ENCODE results near the gene IP6K3. TPM values are rescaled to one million over a fixed set of nuclear protein-coding genes. Genes with fewer than 3 reads are reported as not detected.

IP6K3 gene
- total and polyA plus RNA-seq, 2 donors (not counting 1 experiment from before 2014, with no cell fraction given) = not detected

DNA sequence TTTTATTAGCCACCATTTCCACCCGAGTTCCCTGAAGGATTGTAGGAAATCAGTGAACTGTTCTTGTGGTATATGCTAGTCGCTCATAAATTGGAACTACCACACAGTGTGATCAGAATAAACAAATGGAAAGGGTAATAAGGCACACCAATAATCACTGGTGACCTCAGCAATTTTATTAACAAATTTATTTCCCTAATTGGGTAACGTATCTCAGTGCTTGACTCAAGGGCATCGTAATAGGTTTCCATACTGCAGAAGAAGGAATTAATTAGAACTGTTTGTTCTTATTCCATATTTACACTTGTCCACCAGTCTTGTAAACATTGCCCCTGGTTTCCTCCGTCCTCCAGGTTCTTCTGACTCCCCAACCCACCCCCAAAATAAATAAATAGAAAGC lies 25.2 kb downstream of the IP6K3 start:
- TF ChIP-seq CTCF (IDR thresholded peaks at IDR 0.05) (no peak), EZH2 (IDR thresholded peaks at IDR 0.05; ENCODE audit: borderline replicate concordance, insufficient read depth, low read depth, low read length, poor library complexity, severe bottlenecking) (no peak)
- peaks cover 30% of the 10 kb centered on the region for H3K27me3 Mint-ChIP-seq
- intact Hi-C loops (cut with micrococcal nuclease) = loop anchor here (1.0 kb wide), 1 partner anchor 10 kb away; the partner anchor contains the start of gene UQCC2

DNA sequence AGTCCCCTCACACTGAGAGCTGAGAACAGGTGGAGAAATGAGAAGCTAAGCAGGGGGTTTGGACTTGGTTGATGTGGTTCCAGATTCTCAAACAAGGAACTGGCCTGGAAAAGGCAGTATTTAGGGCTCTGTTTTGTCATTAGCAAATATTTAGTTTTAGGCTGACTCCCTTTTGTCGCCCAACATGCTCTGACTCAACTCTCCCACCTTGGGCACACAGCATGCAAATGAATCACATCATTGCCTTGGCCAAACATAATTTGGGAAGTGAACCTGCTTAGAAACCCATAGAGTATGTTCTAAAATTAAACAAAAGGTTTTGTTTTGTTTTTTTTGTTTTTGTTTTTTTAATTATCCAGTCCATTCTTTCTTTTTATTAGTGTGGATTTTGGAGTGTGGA lies 25.7 kb downstream of the IP6K3 start:
- ChIA-PET CTCF (interaction anchor here (1.3 kb wide), 1 partner anchor 9 kb away, joined by 4 read pairs; the partner anchor contains the start of gene UQCC2), POLR2A (no interaction called here)
- no peak overlapping the region for H3K4me3 ChIP-seq (ENCODE audit: control extremely low read depth in 1 of 5, extremely low read depth in 1 of 5, insufficient read depth in 1 of 5, low read depth in 2 of 5, low read length in 4 of 5)
- peak; percentile 40 for DNase-seq
- no peak overlapping the region for H3K27ac ChIP-seq (ENCODE audit: low read length in 2 of 2)
- ATAC-seq (ENCODE audit: low read depth) = peak; percentile 68
- H3K9ac ChIP-seq (ENCODE audit: low read length) = no peak overlapping the region
- H2AFZ ChIP-seq (ENCODE audit: insufficient read depth, low read depth, low read length, poor library complexity, severe bottlenecking) = no peak overlapping the region
- Mint-ChIP-seq H3K27me3 (peaks cover 29% of the 10 kb centered on the region), H3K27ac (no peak overlapping the region), H3K4me1 (peaks cover 26% of the 10 kb centered on the region), H3K4me3 (peak overlapping the region; percentile 32), H3K9me3 (ENCODE audit: insufficient read depth) (no peaks in the 10 kb centered on the region)
- TF ChIP-seq EZH2 (IDR thresholded peaks at IDR 0.05; ENCODE audit: borderline replicate concordance, insufficient read depth, low read depth, low read length, poor library complexity, severe bottlenecking) (no peak), CTCF (IDR thresholded peaks at IDR 0.05) (no peak)
- H3K4me2 ChIP-seq (replicated peaks; ENCODE audit: low read depth, low read length, poor library complexity, severe bottlenecking) = peak overlapping the region; percentile 20
- no peaks in the 10 kb centered on the region for H3K36me3 ChIP-seq (replicated peaks in 1 of 2; ENCODE audit: control extremely low read depth in 1 of 2, control insufficient read depth in 1 of 2, extremely low read depth in 1 of 2, insufficient read depth in 2 of 2, low read length in 1 of 2)
- peaks cover 11 to 14% of the 10 kb centered on the region in 2 donors for H3K4me1 ChIP-seq (ENCODE audit: control insufficient read depth in 2 of 2, insufficient read depth in 2 of 2, low read length in 2 of 2)
- H4K20me1 ChIP-seq (ENCODE audit: control insufficient read depth, insufficient read depth, low read length, poor library complexity, severe bottlenecking) = no peaks in the 10 kb centered on the region
- no CpG with 5 or more reads among the region's 1 CpG for WGBS (ENCODE audit: insufficient coverage)
- H3K79me2 ChIP-seq (ENCODE audit: control insufficient read depth, insufficient read depth, low read length) = no peaks in the 10 kb centered on the region
- no peaks in the 10 kb centered on the region for H3K9me3 ChIP-seq (ENCODE audit: control extremely low read depth in 1 of 3, control insufficient read depth in 2 of 3, insufficient read depth in 1 of 3, low read length in 2 of 3)
- intact Hi-C loops (cut with micrococcal nuclease) = loop anchor here (1.0 kb wide), 1 partner anchor 10 kb away; the partner anchor contains the start of gene UQCC2
- H3K27me3 ChIP-seq (replicated peaks in 1 of 4; ENCODE audit: control extremely low read depth in 1 of 4, control insufficient read depth in 3 of 4, insufficient read depth in 4 of 4, low read length in 3 of 4) = no peaks in the 10 kb centered on the region

More for the DNA sequence above, 25.2 kb downstream of the IP6K3 start:
- ATAC-seq (ENCODE audit: low read depth) (peak; percentile 36), DNase-seq (no peak)
- H3K27ac ChIP-seq (ENCODE audit: low read length in 2 of 2) = no peak overlapping the region
- ChIA-PET CTCF (interaction anchor here (1.2 to 1.3 kb wide), 2 partner anchors 10 to 16 kb away, joined by 3 to 4 read pairs; partner anchors contain the start of gene UQCC2), POLR2A (no interaction called here)
- peak overlapping the region; percentile 29 for H3K4me3 Mint-ChIP-seq
- no peak overlapping the region for H3K9ac ChIP-seq (ENCODE audit: low read length)
- peak overlapping the region; percentile 5 for H3K27ac Mint-ChIP-seq
- H3K4me3 ChIP-seq (ENCODE audit: control extremely low read depth in 1 of 5, extremely low read depth in 1 of 5, insufficient read depth in 1 of 5, low read depth in 2 of 5, low read length in 4 of 5) = peak overlapping the region in 1 of 5 experiments; percentile 1
- no CpG with 5 or more reads among the region's 5 CpGs for WGBS (ENCODE audit: insufficient coverage)
- no peaks in the 10 kb centered on the region for H3K36me3 ChIP-seq (replicated peaks in 1 of 2; ENCODE audit: control extremely low read depth in 1 of 2, control insufficient read depth in 1 of 2, extremely low read depth in 1 of 2, insufficient read depth in 2 of 2, low read length in 1 of 2)
- H2AFZ ChIP-seq (ENCODE audit: insufficient read depth, low read depth, low read length, poor library complexity, severe bottlenecking) = no peak overlapping the region
- no peaks in the 10 kb centered on the region for H3K79me2 ChIP-seq (ENCODE audit: control insufficient read depth, insufficient read depth, low read length)
- H3K4me1 ChIP-seq (ENCODE audit: control insufficient read depth in 2 of 2, insufficient read depth in 2 of 2, low read length in 2 of 2) = peaks cover 11 to 14% of the 10 kb centered on the region in 2 donors
- no peaks in the 10 kb centered on the region for H3K9me3 ChIP-seq (ENCODE audit: control extremely low read depth in 1 of 3, control insufficient read depth in 2 of 3, insufficient read depth in 1 of 3, low read length in 2 of 3)
- peaks cover 26% of the 10 kb centered on the region for H3K4me1 Mint-ChIP-seq
- peak overlapping the region; percentile 20 for H3K4me2 ChIP-seq (replicated peaks; ENCODE audit: low read depth, low read length, poor library complexity, severe bottlenecking)
- no peaks in the 10 kb centered on the region for H4K20me1 ChIP-seq (ENCODE audit: control insufficient read depth, insufficient read depth, low read length, poor library complexity, severe bottlenecking)
- H3K27me3 ChIP-seq (replicated peaks in 1 of 4; ENCODE audit: control extremely low read depth in 1 of 4, control insufficient read depth in 3 of 4, insufficient read depth in 4 of 4, low read length in 3 of 4) = no peaks in the 10 kb centered on the region
- H3K9me3 Mint-ChIP-seq (ENCODE audit: insufficient read depth) = no peaks in the 10 kb centered on the region
